Thoracic aorta (tissue), 2 donors: ENCODE measurements around the gene KRTAP10-6. TPM values are rescaled to one million over a fixed set of nuclear protein-coding genes. Genes with fewer than 3 reads are reported as not detected.

Experiments used
- ATAC-seq: fragments of 150-250 bp; one replicate; pipeline ENCODE4 v1.8.0; 2017; ENCODE audit warnings: low read depth; ENCODE audit not compliant: insufficient number of reproducible peaks, low FRiP score
- DNase-seq: peaks from one replicate; pipeline ENCODE4 v3.0.0-alpha.2; 2020; ENCODE audit warnings: low spot score
- H3K27ac ChIP-seq, 2 donors: fragments of 200-600 bp; sonication (generic); 1 replicate in 1 of 2; 2 replicates in 1 of 2; pipeline ENCODE4 v1.5.1; 2016; ENCODE audit warnings: mild to moderate bottlenecking in 2 of 2, moderate library complexity in 2 of 2
- H3K27me3 ChIP-seq: fragments of 200-600 bp; sonication (generic); replicated peaks from 2 replicates; pipeline ENCODE4 v1.6.0; 2016; ENCODE audit warnings: mild to moderate bottlenecking; ENCODE audit not compliant: insufficient read depth
- H3K36me3 ChIP-seq: fragments of 200-600 bp; sonication (generic); one replicate; pipeline ENCODE4 v1.5.1; 2016
- H3K4me1 ChIP-seq, 2 donors: fragments of 200-600 bp; sonication (generic); 1 replicate in 1 of 2; 2 replicates in 1 of 2; pipeline versions ENCODE4 v1.5.1 to v1.6.0; 2016; ENCODE audit warnings: low read depth in 2 of 2, mild to moderate bottlenecking in 1 of 2; ENCODE audit not compliant: control insufficient read depth in 1 of 2
- H3K4me3 ChIP-seq: fragments of 200-600 bp; sonication (generic); 2 replicates; pipeline ENCODE4 v1.5.1; 2016; ENCODE audit warnings: mild to moderate bottlenecking
- H3K9me3 ChIP-seq: fragments of 200-600 bp; sonication (generic); 2 replicates; pipeline ENCODE4 v1.5.1; 2016
- CTCF ChIP-seq: fragments of 200-600 bp; sonication (generic); IDR thresholded peaks from one replicate; pipeline ENCODE4 v1.5.1; 2019; ENCODE audit warnings: antibody characterized with exemption
- total RNA-seq, 2 donors: library from RNA; depleted of rRNA; stranded (reverse); fragments of >200 nt; gene quantifications; one replicate each; pipeline versions ENCODE4 v1.1.0 to v1.2.3, GENCODE V29; 2016

The KRTAP10-6 gene
- total RNA-seq, 2 donors from 2014 or later: not detected

GRCh38 chr21:44569861-44570517 is 22.3 kb downstream of the KRTAP10-6 start:
- Histone ChIP-seq H3K36me3 (no peaks in the 10 kb centered on the region), H3K27me3 (no peaks in the 10 kb centered on the region), H3K27ac (no peak overlapping the region), H3K4me3 (no peak overlapping the region), H3K4me1 (no peaks in the 10 kb centered on the region), H3K9me3 (no peaks in the 10 kb centered on the region)
- DNase-seq: no peak
- ATAC-seq: no peak
- no peak for TF ChIP-seq CTCF

GRCh38 chr21:44568667-44569556 is 23.4 kb downstream of the KRTAP10-6 start:
- H3K27me3 ChIP-seq: no peaks in the 10 kb centered on the region
- ATAC-seq (no peak), DNase-seq (no peak)
- H3K9me3 ChIP-seq: no peaks in the 10 kb centered on the region
- no peak for TF ChIP-seq CTCF
- no peak overlapping the region for H3K4me3 ChIP-seq
- H3K27ac ChIP-seq: no peak overlapping the region
- no peaks in the 10 kb centered on the region for H3K4me1 ChIP-seq
- H3K36me3 ChIP-seq: no peaks in the 10 kb centered on the region

- ATAC-seq (no peak), DNase-seq (no peak)
- no peaks in the 10 kb centered on the region for H3K4me1 ChIP-seq
- no peaks in the 10 kb centered on the region for H3K36me3 ChIP-seq
- no peaks in the 10 kb centered on the region for H3K27me3 ChIP-seq
- H3K27ac ChIP-seq: no peak overlapping the region
- TF ChIP-seq CTCF: no peak
- no peaks in the 10 kb centered on the region for H3K9me3 ChIP-seq
- H3K4me3 ChIP-seq: no peak overlapping the region
Measured at GRCh38 chr21:44568261-44568660, 24.0 kb downstream of the KRTAP10-6 start.

GRCh38 chr21:44567481-44568171 is 24.7 kb downstream of the KRTAP10-6 start:
- TF ChIP-seq CTCF: no peak
- H3K27me3 ChIP-seq: no peaks in the 10 kb centered on the region
- peaks cover 2% of the 10 kb centered on the region for H3K9me3 ChIP-seq
- H3K36me3 ChIP-seq: no peaks in the 10 kb centered on the region
- no peaks in the 10 kb centered on the region for H3K4me1 ChIP-seq
- no peak overlapping the region for H3K4me3 ChIP-seq
- DNase-seq (no peak), ATAC-seq (no peak)
- H3K27ac ChIP-seq: no peak overlapping the region

- no peak overlapping the region for H3K4me3 ChIP-seq
- H3K27me3 ChIP-seq: no peaks in the 10 kb centered on the region
- ATAC-seq (no peak), DNase-seq (no peak)
- no peak overlapping the region for H3K27ac ChIP-seq
- no peak for TF ChIP-seq CTCF
- H3K36me3 ChIP-seq: no peaks in the 10 kb centered on the region
- H3K4me1 ChIP-seq: no peaks in the 10 kb centered on the region
- peaks cover 5% of the 10 kb centered on the region for H3K9me3 ChIP-seq
Measured at GRCh38 chr21:44566403-44566802, 25.9 kb downstream of the KRTAP10-6 start.
